ENCODE data around the gene VWA2. TPM values are rescaled to one million over a fixed set of nuclear protein-coding genes. Genes with fewer than 3 reads are reported as not detected.

VWA2 gene
- total and polyA plus RNA-seq, 2 donors from 2014 or later = 0.17 to 6.5 TPM

GRCh38 chr10:114265392-114266053 is 26.5 kb downstream of the VWA2 start:
- intact Hi-C loops (cut with DNase I) = no loop called here
- no peaks in the 10 kb centered on the region for H3K36me3 ChIP-seq (ENCODE audit: control insufficient read depth in 2 of 3, insufficient read depth in 3 of 3, low read length in 3 of 3)
- H3K27me3 ChIP-seq (ENCODE audit: control insufficient read depth, insufficient read depth, low read length) = no peaks in the 10 kb centered on the region
- H3K27ac ChIP-seq (ENCODE audit: low read depth in 2 of 2, low read length in 2 of 2) = no peak overlapping the region
- no peak for TF ChIP-seq CTCF (IDR thresholded peaks at IDR 0.05; ENCODE audit: borderline replicate concordance, extremely low read depth, insufficient read depth)
- no peak overlapping the region for H3K9ac ChIP-seq (ENCODE audit: low read length in 3 of 3)
- H3K9me3 ChIP-seq (ENCODE audit: control insufficient read depth in 2 of 3, insufficient read depth in 1 of 3, low read length in 3 of 3) = no peaks in the 10 kb centered on the region
- FAIRE-seq (no peak), DNase-seq (peak in 2 of 5 donors; percentile 12 to 32)
- no peaks in the 10 kb centered on the region for H3K4me1 ChIP-seq (ENCODE audit: control insufficient read depth in 2 of 3, insufficient read depth in 2 of 3, low read depth in 1 of 3, low read length in 3 of 3)
- no peak overlapping the region for H3K4me3 ChIP-seq (ENCODE audit: low read length in 3 of 3)

GRCh38 chr10:114266521-114266920 is 27.5 kb downstream of the VWA2 start:
- intact Hi-C loops (cut with DNase I) = no loop called here
- no peaks in the 10 kb centered on the region for H3K27me3 ChIP-seq (ENCODE audit: control insufficient read depth, insufficient read depth, low read length)
- no peak overlapping the region for H3K4me3 ChIP-seq (ENCODE audit: low read length in 3 of 3)
- no peak for TF ChIP-seq CTCF (IDR thresholded peaks at IDR 0.05; ENCODE audit: borderline replicate concordance, extremely low read depth, insufficient read depth)
- no peaks in the 10 kb centered on the region for H3K4me1 ChIP-seq (ENCODE audit: control insufficient read depth in 2 of 3, insufficient read depth in 2 of 3, low read depth in 1 of 3, low read length in 3 of 3)
- no peaks in the 10 kb centered on the region for H3K36me3 ChIP-seq (ENCODE audit: control insufficient read depth in 2 of 3, insufficient read depth in 3 of 3, low read length in 3 of 3)
- no peak overlapping the region for H3K27ac ChIP-seq (ENCODE audit: low read depth in 2 of 2, low read length in 2 of 2)
- H3K9ac ChIP-seq (ENCODE audit: low read length in 3 of 3) = no peak overlapping the region
- FAIRE-seq (no peak), DNase-seq (peak in 2 of 5 donors; percentile 10 to 45)
- H3K9me3 ChIP-seq (ENCODE audit: control insufficient read depth in 2 of 3, insufficient read depth in 1 of 3, low read length in 3 of 3) = no peaks in the 10 kb centered on the region

GRCh38 chr10:114271075-114271778 is 32.2 kb downstream of the VWA2 start:
- H3K4me1 ChIP-seq (ENCODE audit: control insufficient read depth in 2 of 3, insufficient read depth in 2 of 3, low read depth in 1 of 3, low read length in 3 of 3) = no peaks in the 10 kb centered on the region
- H3K9ac ChIP-seq (ENCODE audit: low read length in 3 of 3) = no peak overlapping the region
- H3K27me3 ChIP-seq (ENCODE audit: control insufficient read depth, insufficient read depth, low read length) = no peaks in the 10 kb centered on the region
- no peak for TF ChIP-seq CTCF (IDR thresholded peaks at IDR 0.05; ENCODE audit: borderline replicate concordance, extremely low read depth, insufficient read depth)
- H3K27ac ChIP-seq (ENCODE audit: low read depth in 2 of 2, low read length in 2 of 2) = no peak overlapping the region
- intact Hi-C loops (cut with DNase I) = no loop called here
- no peak for FAIRE-seq
- no peak overlapping the region for H3K4me3 ChIP-seq (ENCODE audit: low read length in 3 of 3)
- H3K36me3 ChIP-seq (ENCODE audit: control insufficient read depth in 2 of 3, insufficient read depth in 3 of 3, low read length in 3 of 3) = no peaks in the 10 kb centered on the region
- H3K9me3 ChIP-seq (ENCODE audit: control insufficient read depth in 2 of 3, insufficient read depth in 1 of 3, low read length in 3 of 3) = no peaks in the 10 kb centered on the region
- DNase-seq = peak in 1 of 5 donors; percentile 29
